CD1c-positive myeloid dendritic cell (primary cell): ENCODE results near the gene COA1.

Experiments used
- DNase-seq: peaks from one replicate; pipeline ENCODE4 v3.0.0-alpha.2; 2016; ENCODE audit errors: extremely low spot score

The COA1 gene

GRCh38 chr7:43653466-43653865 is 75.9 kb downstream of the COA1 start:
- no peak for DNase-seq

- no peak for DNase-seq
Observed at GRCh38 chr7:43652364-43652763, 77.0 kb downstream of the COA1 start.

GRCh38 chr7:43650457-43651052 is 78.8 kb downstream of the COA1 start:
- no peak for DNase-seq

- DNase-seq: peak; percentile 58
Observed at GRCh38 chr7:43649755-43650274, 79.5 kb downstream of the COA1 start.

GRCh38 chr7:43648473-43649406 is 80.6 kb downstream of the COA1 start:
- DNase-seq: peak; percentile 34

GRCh38 chr7:43647673-43648472 is 81.5 kb downstream of the COA1 start:
- peak; percentile 35 for DNase-seq

GRCh38 chr7:43647339-43647672 is 82.0 kb downstream of the COA1 start:
- no peak for DNase-seq

GRCh38 chr7:43646603-43647338 is 82.6 kb downstream of the COA1 start:
- no peak for DNase-seq

- no peak for DNase-seq
Observed at GRCh38 chr7:43645699-43646226, 83.6 kb downstream of the COA1 start.

GRCh38 chr7:43643846-43644245 is 85.5 kb downstream of the COA1 start:
- no peak for DNase-seq

GRCh38 chr7:43642897-43643630 is 86.3 kb downstream of the COA1 start:
- DNase-seq: no peak

- no peak for DNase-seq
Observed at GRCh38 chr7:43640679-43641078, 88.6 kb downstream of the COA1 start.

GRCh38 chr7:43639858-43640491 is 89.3 kb downstream of the COA1 start:
- DNase-seq: no peak

GRCh38 chr7:43637114-43637806 is 92.1 kb downstream of the COA1 start:
- DNase-seq: no peak

- DNase-seq: no peak
Observed at GRCh38 chr7:43636093-43636492, 93.2 kb downstream of the COA1 start.

GRCh38 chr7:43634384-43634783 is 94.9 kb downstream of the COA1 start:
- DNase-seq: no peak

GRCh38 chr7:43632746-43633145 is 96.6 kb downstream of the COA1 start:
- no peak for DNase-seq

GRCh38 chr7:43631559-43631958 is 97.8 kb downstream of the COA1 start:
- no peak for DNase-seq

- no peak for DNase-seq
Observed at GRCh38 chr7:43630482-43630881, 98.8 kb downstream of the COA1 start.

GRCh38 chr7:43629857-43630256 is 99.5 kb downstream of the COA1 start:
- DNase-seq: no peak
